GM23248 (cell line): ENCODE data around the gene CFAP47. TPM values are rescaled to one million over a fixed set of nuclear protein-coding genes. Genes with fewer than 3 reads are reported as not detected.

Experiments
- DNase-seq: peaks from one replicate; pipeline ENCODE4 v3.0.0-alpha.2; 2015
- H2AFZ ChIP-seq: fragments of 200-600 bp; sonication (generic); 2 replicates; pipeline ENCODE4 v1.6.1; 2016; ENCODE audit warnings: antibody characterized with exemption
- H3F3A ChIP-seq: fragments of 200-600 bp; sonication (generic); 2 replicates; pipeline ENCODE4 v1.6.1; 2016; ENCODE audit warnings: mild to moderate bottlenecking, antibody characterized with exemption, mixed run types; ENCODE audit not compliant: insufficient read depth
- H3K27ac ChIP-seq: fragments of 200-600 bp; sonication (generic); 2 replicates; pipeline ENCODE4 v1.5.1; 2016; ENCODE audit warnings: mild to moderate bottlenecking
- H3K27me3 ChIP-seq: fragments of 200-600 bp; sonication (generic); replicated peaks from 2 replicates; pipeline ENCODE4 v1.6.1; 2016; ENCODE audit warnings: mild to moderate bottlenecking; ENCODE audit not compliant: insufficient read depth
- H3K36me3 ChIP-seq: fragments of 200-600 bp; sonication (generic); 2 replicates; pipeline ENCODE4 v1.6.1; 2016; ENCODE audit warnings: low read depth, mild to moderate bottlenecking
- H3K4me1 ChIP-seq: fragments of 200-600 bp; sonication (generic); 2 replicates; pipeline ENCODE4 v1.6.1; 2016; ENCODE audit warnings: mild to moderate bottlenecking; ENCODE audit not compliant: insufficient read depth
- H3K4me2 ChIP-seq: fragments of 200-600 bp; sonication (generic); one replicate; pipeline ENCODE4 v1.6.1; 2016; ENCODE audit warnings: mild to moderate bottlenecking; ENCODE audit not compliant: unreplicated experiment
- H3K4me3 ChIP-seq: fragments of 200-600 bp; sonication (generic); 2 replicates; pipeline ENCODE4 v1.5.1; 2016; ENCODE audit warnings: mild to moderate bottlenecking
- H3K79me2 ChIP-seq: fragments of 200-600 bp; sonication (generic); 2 replicates; pipeline ENCODE4 v1.6.1; 2016; ENCODE audit warnings: mild to moderate bottlenecking; ENCODE audit not compliant: insufficient read depth
- H3K9ac ChIP-seq: fragments of 200-600 bp; sonication (generic); 2 replicates; pipeline ENCODE4 v1.6.1; 2016; ENCODE audit warnings: mild to moderate bottlenecking
- H3K9me2 ChIP-seq: fragments of 200-600 bp; sonication (generic); 2 replicates; pipeline ENCODE4 v1.6.1; 2016; ENCODE audit warnings: mixed run types, mild to moderate bottlenecking, moderate library complexity; ENCODE audit not compliant: insufficient read depth
- H3K9me3 ChIP-seq: fragments of 200-600 bp; sonication (generic); one replicate; pipeline ENCODE4 v1.6.1; 2017; ENCODE audit warnings: low read depth
- H4K20me1 ChIP-seq: fragments of 200-600 bp; sonication (generic); 2 replicates; pipeline ENCODE4 v1.6.0; 2016; ENCODE audit not compliant: insufficient read depth
- EZH2 ChIP-seq: fragments of 200-600 bp; sonication (generic); IDR thresholded peaks from 2 replicates; pipeline ENCODE4 v1.6.1; 2018; ENCODE audit warnings: antibody characterized with exemption, mild to moderate bottlenecking; ENCODE audit not compliant: insufficient read depth, poor library complexity, severe bottlenecking
- EZH2phosphoT487 ChIP-seq: fragments of 200-600 bp; sonication (generic); IDR thresholded peaks from 2 replicates; pipeline ENCODE4 v1.6.1; 2018; ENCODE audit warnings: antibody characterized with exemption, moderate library complexity, mild to moderate bottlenecking, low read depth; ENCODE audit not compliant: insufficient read depth
- WGBS, 2 experiments: methylation state at CpG; one replicate each; pipeline ENCODE4 v1.1.6; 2015 to 2017; ENCODE audit warnings: low lambda C conversion rate in 2 of 2, low coverage in 1 of 2; ENCODE audit errors: missing lambda C conversion rate in 2 of 2; 5-methylcytosine and 5-hydroxymethylcytosine counted together
- in situ Hi-C: fragments of 300-500 bp; cut with MboI; formaldehyde crosslinking; loops from 2 replicates; pipeline ENCODE4 v1.15.0; 2020
- polyA plus RNA-seq: library from polyadenylated mRNA; unstranded; fragments of >200 nt; fragmentation: Nextera tagmentation; extraction: Ambion mirVana; gene quantifications from 2 replicates; pipeline ENCODE4 v1.2.1, GENCODE V29; 2016
- total RNA-seq: library from RNA; depleted of rRNA; stranded (reverse); fragments of >200 nt; shearing (Covaris generic); gene quantifications from 2 replicates; pipeline ENCODE4 v1.2.3, GENCODE V29; 2014

CFAP47 gene
- total and polyA plus RNA-seq, 2 experiments from 2014 or later = not detected

GRCh38 chrX:36314303-36314702, 394.8 kb downstream of the CFAP47 start:
- no peaks in the 10 kb centered on the region for H3K9me2 ChIP-seq
- H2AFZ ChIP-seq = no peak overlapping the region
- H3K36me3 ChIP-seq = no peaks in the 10 kb centered on the region
- H3K9me3 ChIP-seq = no peaks in the 10 kb centered on the region
- H3K9ac ChIP-seq = no peak overlapping the region
- TF ChIP-seq EZH2 (no peak), EZH2phosphoT487 (no peak)
- DNase-seq = no peak
- no peaks in the 10 kb centered on the region for H3F3A ChIP-seq
- no peak overlapping the region for H3K4me3 ChIP-seq
- 0 to 4% methylated on average over 3 of the region's 3 CpGs for WGBS, 2 experiments
- no peaks in the 10 kb centered on the region for H3K4me1 ChIP-seq
- no peaks in the 10 kb centered on the region for H3K27me3 ChIP-seq
- in situ Hi-C loops = no loop called here
- no peak overlapping the region for H3K4me2 ChIP-seq
- H4K20me1 ChIP-seq = no peaks in the 10 kb centered on the region
- no peak overlapping the region for H3K27ac ChIP-seq
- H3K79me2 ChIP-seq = no peaks in the 10 kb centered on the region

DNA sequence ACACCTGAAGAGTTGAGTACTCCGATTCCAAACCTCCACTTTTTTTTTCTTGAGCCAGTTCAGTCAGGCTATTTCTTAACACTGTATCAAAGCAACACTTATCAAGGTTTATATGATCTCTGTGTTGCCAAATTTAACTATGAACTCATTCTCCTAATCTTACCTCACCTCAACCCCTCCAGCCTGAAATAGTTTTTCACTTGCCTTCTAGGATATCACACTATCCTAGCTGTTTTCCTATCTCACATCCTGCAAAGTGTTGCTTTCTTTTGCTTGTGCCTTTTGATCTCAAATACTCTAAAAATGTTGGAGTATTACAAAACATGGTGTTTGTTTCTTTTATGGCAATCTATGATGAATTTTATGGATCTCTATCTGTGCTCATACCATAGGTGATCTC, 415.0 kb downstream of the CFAP47 start:
- Histone ChIP-seq H2AFZ (no peak overlapping the region), H3K4me1 (no peaks in the 10 kb centered on the region), H3K9me2 (no peaks in the 10 kb centered on the region), H3K79me2 (no peaks in the 10 kb centered on the region), H3K4me2 (no peak overlapping the region), H3K36me3 (no peaks in the 10 kb centered on the region), H3K27ac (no peak overlapping the region), H4K20me1 (no peaks in the 10 kb centered on the region), H3K27me3 (no peaks in the 10 kb centered on the region), H3F3A (no peaks in the 10 kb centered on the region), H3K9ac (no peak overlapping the region), H3K9me3 (no peaks in the 10 kb centered on the region), H3K4me3 (no peak overlapping the region)
- in situ Hi-C loops = no loop called here
- WGBS, 2 experiments = 8 to 21% methylated on average over 1 of the region's 1 CpG
- TF ChIP-seq EZH2phosphoT487 = no peak
- no peak for TF ChIP-seq EZH2
- DNase-seq = no peak

GRCh38 chrX:36336751-36337150, 417.2 kb downstream of the CFAP47 start:
- in situ Hi-C loops = no loop called here
- Histone ChIP-seq H3K79me2 (no peaks in the 10 kb centered on the region), H4K20me1 (no peaks in the 10 kb centered on the region), H2AFZ (no peak overlapping the region), H3K36me3 (no peaks in the 10 kb centered on the region), H3K27ac (no peak overlapping the region), H3K4me3 (no peak overlapping the region), H3K9me3 (no peaks in the 10 kb centered on the region), H3K9me2 (no peaks in the 10 kb centered on the region), H3K9ac (no peak overlapping the region), H3F3A (no peaks in the 10 kb centered on the region), H3K27me3 (no peaks in the 10 kb centered on the region), H3K4me1 (no peaks in the 10 kb centered on the region), H3K4me2 (no peak overlapping the region)
- WGBS, 2 experiments = 1 to 4% methylated on average over 3 of the region's 3 CpGs
- no peak for DNase-seq
- no peak for TF ChIP-seq EZH2
- TF ChIP-seq EZH2phosphoT487 = no peak

DNA sequence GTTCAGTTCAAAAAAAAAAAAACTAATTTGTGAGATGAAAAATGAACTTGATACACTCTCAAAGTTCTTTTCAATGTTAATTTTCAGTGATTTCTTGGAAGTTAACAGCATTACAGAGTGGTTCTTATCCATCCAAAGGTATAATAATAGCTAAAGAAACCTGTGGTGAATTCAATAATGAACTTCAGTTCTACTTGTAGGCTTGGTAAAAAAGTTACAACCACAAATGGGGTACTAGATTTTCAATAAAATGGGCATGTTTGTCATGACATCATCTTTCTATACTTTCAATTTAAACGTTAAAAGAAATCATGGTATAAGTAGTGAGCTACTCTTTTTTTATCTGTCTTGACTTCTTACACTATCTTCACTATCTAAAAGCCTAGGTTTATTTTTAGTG, 424.8 kb downstream of the CFAP47 start:
- Histone ChIP-seq H3K27me3 (no peaks in the 10 kb centered on the region), H3F3A (no peaks in the 10 kb centered on the region), H3K9ac (no peak overlapping the region), H3K4me3 (no peak overlapping the region), H3K4me1 (no peaks in the 10 kb centered on the region), H2AFZ (no peak overlapping the region), H3K9me2 (no peaks in the 10 kb centered on the region), H3K36me3 (no peaks in the 10 kb centered on the region), H3K9me3 (no peaks in the 10 kb centered on the region), H3K4me2 (no peak overlapping the region), H3K27ac (no peak overlapping the region), H4K20me1 (no peaks in the 10 kb centered on the region), H3K79me2 (no peaks in the 10 kb centered on the region)
- WGBS, 2 experiments = 25 to 30% methylated on average over 1 of the region's 1 CpG
- in situ Hi-C loops = no loop called here
- TF ChIP-seq EZH2 (no peak), EZH2phosphoT487 (no peak)
- DNase-seq = no peak

- DNase-seq = no peak
- Histone ChIP-seq H3K9me2 (no peaks in the 10 kb centered on the region), H3K4me2 (no peak overlapping the region), H2AFZ (no peak overlapping the region), H3K9me3 (no peaks in the 10 kb centered on the region), H3K27me3 (no peaks in the 10 kb centered on the region), H3K9ac (no peak overlapping the region), H3K27ac (no peak overlapping the region), H4K20me1 (no peaks in the 10 kb centered on the region), H3K79me2 (no peaks in the 10 kb centered on the region), H3K4me3 (no peak overlapping the region), H3F3A (no peaks in the 10 kb centered on the region), H3K36me3 (no peaks in the 10 kb centered on the region), H3K4me1 (no peaks in the 10 kb centered on the region)
- no peak for TF ChIP-seq EZH2
- TF ChIP-seq EZH2phosphoT487 = no peak
- in situ Hi-C loops = no loop called here
- WGBS, 2 experiments = 27 to 38% methylated on average over 1 of the region's 1 CpG
Measured at GRCh38 chrX:36348509-36348908, 429.0 kb downstream of the CFAP47 start.
